Endothelial cell of umbilical vein (primary cell): Measurements from ENCODE around the gene MYOG.

Source experiments
- EZH2 ChIP-seq: IDR thresholded peaks from 2 replicates; pipeline ENCODE4 v1.6.1; 2012; ENCODE audit warnings: borderline replicate concordance, low read depth, mild to moderate bottlenecking, moderate library complexity, low read length, inconsistent platforms; ENCODE audit not compliant: severe bottlenecking
- FOS ChIP-seq: IDR thresholded peaks from 2 replicates; pipeline ENCODE4 v1.6.1; 2011; ENCODE audit warnings: mild to moderate bottlenecking, low read length, moderate library complexity, borderline replicate concordance; ENCODE audit not compliant: insufficient read depth
- GATA2 ChIP-seq: IDR thresholded peaks from 2 replicates; pipeline ENCODE4 v1.7.0; 2011; ENCODE audit warnings: low read depth, mild to moderate bottlenecking, moderate library complexity, mixed read lengths, low read length; ENCODE audit not compliant: insufficient read length, insufficient read depth
- JUN ChIP-seq: IDR thresholded peaks from 2 replicates; pipeline ENCODE4 v1.6.1; 2011; ENCODE audit warnings: borderline replicate concordance, low read depth; ENCODE audit not compliant: insufficient read length, insufficient read depth
- MYC ChIP-seq: IDR thresholded peaks from one replicate; pipeline ENCODE4 v1.6.1; 2011; ENCODE audit warnings: mild to moderate bottlenecking, low read depth, low read length
- POLR2A ChIP-seq: IDR thresholded peaks from 2 replicates; pipeline ENCODE4 v1.6.1; 2012; ENCODE audit warnings: low read depth, mild to moderate bottlenecking, control low read depth, low read length
- POLR2AphosphoS5 ChIP-seq: IDR thresholded peaks from 2 replicates; pipeline ENCODE4 v1.6.1; 2012; ENCODE audit warnings: low read depth, mild to moderate bottlenecking, control low read depth, low read length, moderate library complexity; ENCODE audit not compliant: insufficient read depth
- TF ChIP-seq, protein P1 (sequence below), 2 donors: IDR thresholded peaks; 1 replicate in 1 of 2; 2 replicates in 1 of 2; pipeline ENCODE4 v1.5.1; 2011; ENCODE audit warnings: low read length in 2 of 2, mild to moderate bottlenecking in 2 of 2, moderate library complexity in 2 of 2, control low read depth in 1 of 2, inconsistent platforms in 1 of 2, low read depth in 1 of 2; ENCODE audit not compliant: insufficient read depth in 1 of 2; ENCODE audit errors: extremely low read depth in 1 of 2
- TF ChIP-seq, protein P2 (sequence below): IDR thresholded peaks from 2 replicates; pipeline ENCODE4 v1.6.1; 2011; ENCODE audit not compliant: insufficient read depth, insufficient read length

DNA sequence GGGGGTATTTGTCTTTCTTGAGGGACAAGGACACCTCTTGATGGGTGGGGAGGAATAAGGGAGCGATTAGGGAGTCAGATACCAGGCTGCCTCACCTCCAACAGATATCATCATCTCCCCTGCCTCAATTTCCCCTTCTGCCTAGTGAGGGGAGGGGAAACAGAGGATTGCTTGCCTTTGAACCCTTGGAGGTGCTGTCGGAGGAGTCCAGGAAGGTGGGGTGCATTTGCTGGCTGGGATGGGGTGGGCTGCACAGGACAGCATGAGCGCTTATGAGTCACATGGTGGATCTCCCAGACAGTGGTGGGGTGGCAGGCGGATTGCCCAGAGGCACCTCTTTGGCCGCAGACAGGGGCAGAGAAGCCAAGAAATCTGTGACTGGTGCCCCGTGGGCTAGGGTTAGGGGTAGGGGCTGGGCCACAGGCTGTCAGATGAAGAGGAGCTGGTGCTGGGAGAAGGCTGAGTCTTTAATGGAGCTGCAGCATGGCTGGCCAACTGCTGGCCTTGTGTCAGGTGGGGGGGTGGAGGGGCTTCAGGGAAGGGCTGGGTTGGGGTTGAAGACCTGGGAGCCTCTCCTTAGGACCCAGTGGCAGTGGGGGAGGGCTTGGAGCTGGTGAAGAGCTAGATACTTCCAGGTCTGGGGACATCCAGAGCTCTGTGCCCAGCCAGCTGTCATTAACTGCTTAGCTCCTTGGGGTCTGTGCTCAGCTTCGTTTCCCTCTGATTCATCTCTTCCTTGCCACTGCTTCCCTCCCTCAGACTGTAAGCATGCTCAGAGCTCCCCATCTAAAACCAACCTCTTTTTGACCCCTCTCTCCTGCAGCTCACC is 34.7 kb upstream of the MYOG start:
- TF ChIP-seq, protein P1, sequence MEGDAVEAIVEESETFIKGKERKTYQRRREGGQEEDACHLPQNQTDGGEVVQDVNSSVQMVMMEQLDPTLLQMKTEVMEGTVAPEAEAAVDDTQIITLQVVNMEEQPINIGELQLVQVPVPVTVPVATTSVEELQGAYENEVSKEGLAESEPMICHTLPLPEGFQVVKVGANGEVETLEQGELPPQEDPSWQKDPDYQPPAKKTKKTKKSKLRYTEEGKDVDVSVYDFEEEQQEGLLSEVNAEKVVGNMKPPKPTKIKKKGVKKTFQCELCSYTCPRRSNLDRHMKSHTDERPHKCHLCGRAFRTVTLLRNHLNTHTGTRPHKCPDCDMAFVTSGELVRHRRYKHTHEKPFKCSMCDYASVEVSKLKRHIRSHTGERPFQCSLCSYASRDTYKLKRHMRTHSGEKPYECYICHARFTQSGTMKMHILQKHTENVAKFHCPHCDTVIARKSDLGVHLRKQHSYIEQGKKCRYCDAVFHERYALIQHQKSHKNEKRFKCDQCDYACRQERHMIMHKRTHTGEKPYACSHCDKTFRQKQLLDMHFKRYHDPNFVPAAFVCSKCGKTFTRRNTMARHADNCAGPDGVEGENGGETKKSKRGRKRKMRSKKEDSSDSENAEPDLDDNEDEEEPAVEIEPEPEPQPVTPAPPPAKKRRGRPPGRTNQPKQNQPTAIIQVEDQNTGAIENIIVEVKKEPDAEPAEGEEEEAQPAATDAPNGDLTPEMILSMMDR (IDR thresholded peaks at IDR 0.05; ENCODE audit: extremely low read depth in 1 of 2, insufficient read depth in 1 of 2, low read depth in 1 of 2, low read length in 2 of 2) = no peak
- no peak for TF ChIP-seq POLR2A
- TF ChIP-seq POLR2AphosphoS5 = no peak
- no peak for TF ChIP-seq EZH2
- TF ChIP-seq, protein P2, sequence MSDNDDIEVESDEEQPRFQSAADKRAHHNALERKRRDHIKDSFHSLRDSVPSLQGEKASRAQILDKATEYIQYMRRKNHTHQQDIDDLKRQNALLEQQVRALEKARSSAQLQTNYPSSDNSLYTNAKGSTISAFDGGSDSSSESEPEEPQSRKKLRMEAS = no peak
- TF ChIP-seq JUN = no peak
- no peak for TF ChIP-seq MYC
- no peak for TF ChIP-seq FOS
- no peak for TF ChIP-seq GATA2
